Measurements from ENCODE around the gene RALY.

The RALY gene

GRCh38 chr20:34112600-34113101 is 118.9 kb downstream of the RALY start:
- TF ChIP-seq CTCF (conservative IDR thresholded peaks at IDR 0.05) (no peak), ZFX (IDR thresholded peaks at IDR 0.05) (no peak)
- peak overlapping the region; percentile 99 for H3K27ac ChIP-seq

GRCh38 chr20:34114809-34115208 is 121.1 kb downstream of the RALY start:
- TF ChIP-seq CTCF (conservative IDR thresholded peaks at IDR 0.05): no peak
- no peak for TF ChIP-seq ZFX (IDR thresholded peaks at IDR 0.05)
- H3K27ac ChIP-seq: no peak overlapping the region

GRCh38 chr20:34115232-34115631 is 121.5 kb downstream of the RALY start:
- H3K27ac ChIP-seq: no peak overlapping the region
- TF ChIP-seq ZFX (IDR thresholded peaks at IDR 0.05): no peak
- no peak for TF ChIP-seq CTCF (conservative IDR thresholded peaks at IDR 0.05)

GRCh38 chr20:34120213-34120612 is 126.5 kb downstream of the RALY start:
- H3K27ac ChIP-seq: no peak overlapping the region

GRCh38 chr20:34122274-34122980 is 128.7 kb downstream of the RALY start:
- no peak for TF ChIP-seq ZFX (IDR thresholded peaks at IDR 0.05)
- no peak overlapping the region for H3K27ac ChIP-seq

More at GRCh38 chr20:34120213-34120612, 126.5 kb downstream of the RALY start:
- TF ChIP-seq CTCF (conservative IDR thresholded peaks at IDR 0.05) (no peak), ZFX (IDR thresholded peaks at IDR 0.05) (no peak)

GRCh38 chr20:34123309-34123708 is 129.6 kb downstream of the RALY start:
- no peak overlapping the region for H3K27ac ChIP-seq

GRCh38 chr20:34124469-34125249 is 130.9 kb downstream of the RALY start:
- TF ChIP-seq CTCF (conservative IDR thresholded peaks at IDR 0.05): no peak
- no peak for TF ChIP-seq ZFX (IDR thresholded peaks at IDR 0.05)
- H3K27ac ChIP-seq: no peak overlapping the region

More at GRCh38 chr20:34123309-34123708, 129.6 kb downstream of the RALY start:
- TF ChIP-seq CTCF (conservative IDR thresholded peaks at IDR 0.05): no peak
- TF ChIP-seq ZFX (IDR thresholded peaks at IDR 0.05): no peak

Data from C4-2B (cell line).